HEK293T (cell line): ENCODE results near the gene TEX2.

Experiments
- ARNT ChIP-seq: fragments of 450-650 bp; IDR thresholded peaks from 2 replicates; pipeline ENCODE4 v1.6.1; 2017; ENCODE audit warnings: mild to moderate bottlenecking
- BHLHE40 ChIP-seq: fragments of 450-650 bp; IDR thresholded peaks from 2 replicates; pipeline ENCODE4 v1.6.1; 2016; ENCODE audit warnings: mild to moderate bottlenecking, moderate library complexity, borderline replicate concordance
- CTBP1 ChIP-seq: fragments of 450-650 bp; IDR thresholded peaks from 2 replicates; pipeline ENCODE4 v1.6.1; 2016; ENCODE audit warnings: borderline replicate concordance
- ELF4 ChIP-seq: fragments of 450-650 bp; IDR thresholded peaks from 2 replicates; pipeline ENCODE4 v1.6.1; 2017; ENCODE audit warnings: antibody characterized with exemption
- FOXA1 ChIP-seq: fragments of 450-650 bp; IDR thresholded peaks from 2 replicates; pipeline ENCODE4 v1.6.1; 2016; ENCODE audit warnings: mild to moderate bottlenecking
- FOXK2 ChIP-seq: fragments of 450-650 bp; IDR thresholded peaks from 2 replicates; pipeline ENCODE4 v1.6.1; 2016; ENCODE audit warnings: mild to moderate bottlenecking
- FOXM1 ChIP-seq: fragments of 450-650 bp; IDR thresholded peaks from 2 replicates; pipeline ENCODE4 v1.6.1; 2017; ENCODE audit warnings: mild to moderate bottlenecking, borderline replicate concordance
- HDGF ChIP-seq: fragments of 450-650 bp; IDR thresholded peaks from 2 replicates; pipeline ENCODE4 v1.6.1; 2017; ENCODE audit warnings: antibody characterized with exemption, borderline replicate concordance
- L3MBTL2 ChIP-seq: fragments of 450-650 bp; conservative IDR thresholded peaks from 2 replicates; pipeline ENCODE4 v1.6.1; 2016; ENCODE audit warnings: mild to moderate bottlenecking
- NFRKB ChIP-seq: fragments of 450-650 bp; IDR thresholded peaks from 2 replicates; pipeline ENCODE4 v1.6.1; 2016; ENCODE audit warnings: mild to moderate bottlenecking, moderate library complexity
- SP1 ChIP-seq: fragments of 450-650 bp; IDR thresholded peaks from 2 replicates; pipeline ENCODE4 v1.6.1; 2017
- SUZ12 ChIP-seq: fragments of 450-650 bp; IDR thresholded peaks from 2 replicates; pipeline ENCODE4 v1.6.1; 2016; ENCODE audit warnings: mild to moderate bottlenecking
- ZNF384 ChIP-seq: fragments of 450-650 bp; IDR thresholded peaks from 2 replicates; pipeline ENCODE4 v1.6.1; 2016
- TF ChIP-seq, protein P1 (sequence below): fragments of 450-650 bp; IDR thresholded peaks from 2 replicates; pipeline ENCODE4 v1.6.1; 2016

DNA sequence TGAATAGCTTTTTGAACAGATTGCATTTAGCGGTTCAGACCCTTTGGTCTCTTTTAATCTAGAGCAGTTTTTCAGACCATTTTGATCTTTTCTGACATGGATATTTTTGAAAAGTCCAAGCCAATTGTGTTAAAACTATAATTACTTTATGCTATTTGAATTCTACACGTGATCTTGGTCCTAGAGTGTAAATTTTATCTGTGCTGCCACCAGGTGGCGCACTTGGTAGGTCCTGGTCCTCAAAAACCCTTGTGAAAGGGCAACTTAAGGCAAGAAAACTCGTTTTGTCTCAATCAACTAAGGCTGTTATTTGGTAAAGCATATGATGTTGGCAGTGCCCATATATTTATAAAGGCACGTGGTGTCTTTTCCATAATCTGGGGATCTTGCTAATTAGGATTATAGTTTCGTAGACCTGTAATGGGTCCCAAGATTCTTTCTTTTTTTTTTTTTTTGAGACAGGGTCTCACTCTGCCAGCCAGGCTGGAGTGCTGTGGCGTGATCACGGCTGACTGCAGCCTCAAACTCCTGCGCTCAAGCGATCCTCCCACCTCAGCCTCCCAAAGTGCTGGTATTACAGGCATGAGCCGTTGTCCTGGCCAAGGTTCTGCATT lies 43.9 kb upstream of the TEX2 start:
- no peak for TF ChIP-seq SP1
- TF ChIP-seq ZNF384, result peak; percentile 76
- no peak for TF ChIP-seq ELF4
- no peak for TF ChIP-seq L3MBTL2
- TF ChIP-seq BHLHE40, result no peak
- no peak for TF ChIP-seq FOXM1
- no peak for TF ChIP-seq NFRKB
- no peak for TF ChIP-seq FOXA1
- no peak for TF ChIP-seq FOXK2
- TF ChIP-seq ARNT, result no peak
- TF ChIP-seq, protein P1, sequence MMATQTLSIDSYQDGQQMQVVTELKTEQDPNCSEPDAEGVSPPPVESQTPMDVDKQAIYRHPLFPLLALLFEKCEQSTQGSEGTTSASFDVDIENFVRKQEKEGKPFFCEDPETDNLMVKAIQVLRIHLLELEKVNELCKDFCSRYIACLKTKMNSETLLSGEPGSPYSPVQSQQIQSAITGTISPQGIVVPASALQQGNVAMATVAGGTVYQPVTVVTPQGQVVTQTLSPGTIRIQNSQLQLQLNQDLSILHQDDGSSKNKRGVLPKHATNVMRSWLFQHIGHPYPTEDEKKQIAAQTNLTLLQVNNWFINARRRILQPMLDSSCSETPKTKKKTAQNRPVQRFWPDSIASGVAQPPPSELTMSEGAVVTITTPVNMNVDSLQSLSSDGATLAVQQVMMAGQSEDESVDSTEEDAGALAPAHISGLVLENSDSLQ, result no peak
- no peak for TF ChIP-seq HDGF
- TF ChIP-seq CTBP1, result no peak
- no peak for TF ChIP-seq SUZ12
